ENCODE data around the gene ROR1.

ROR1 gene

GRCh38 chr1:63753591-63753990, 20.2 kb upstream of the ROR1 start:
- no peak overlapping the region for H3K4me3 ChIP-seq (replicated peaks; ENCODE audit: low read depth, low read length)
- no peak for TF ChIP-seq CTCF (IDR thresholded peaks at IDR 0.05; ENCODE audit: low read depth, low read length, missing control alignments)
- no peak for DNase-seq (ENCODE audit: extremely low read depth, low read depth)

DNA sequence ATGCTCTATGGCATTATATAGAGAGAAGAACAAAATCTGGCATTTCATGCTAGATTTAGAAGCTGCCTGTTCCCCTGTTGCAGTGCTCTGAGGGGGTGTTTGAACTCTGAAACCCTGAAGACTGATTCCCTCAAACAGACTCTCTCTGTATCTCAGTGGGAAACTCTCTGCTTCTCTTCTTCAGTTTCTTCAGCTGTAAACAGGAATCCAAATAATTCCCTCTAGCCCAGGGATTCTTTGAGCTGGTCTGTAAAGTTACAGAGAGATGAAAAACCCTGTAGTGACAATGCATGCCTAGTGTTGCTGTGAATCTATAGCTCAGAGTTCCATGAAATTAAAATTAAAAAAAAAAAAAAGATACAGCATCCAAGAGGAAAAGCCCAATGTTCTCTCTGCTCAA, 17.0 kb upstream of the ROR1 start:
- no peak overlapping the region for H3K4me3 ChIP-seq (replicated peaks; ENCODE audit: low read depth, low read length)
- no peak for TF ChIP-seq CTCF (IDR thresholded peaks at IDR 0.05; ENCODE audit: low read depth, low read length, missing control alignments)
- DNase-seq (ENCODE audit: extremely low read depth, low read depth), result no peak

- no peak for DNase-seq (ENCODE audit: extremely low read depth, low read depth)
- H3K4me3 ChIP-seq (replicated peaks; ENCODE audit: low read depth, low read length), result no peak overlapping the region
- no peak for TF ChIP-seq CTCF (IDR thresholded peaks at IDR 0.05; ENCODE audit: low read depth, low read length, missing control alignments)
These were observed 16.5 kb upstream of the ROR1 start for GRCh38 chr1:63757334-63757733.

- no peak for DNase-seq (ENCODE audit: extremely low read depth, low read depth)
- H3K4me3 ChIP-seq (replicated peaks; ENCODE audit: low read depth, low read length), result no peak overlapping the region
- TF ChIP-seq CTCF (IDR thresholded peaks at IDR 0.05; ENCODE audit: low read depth, low read length, missing control alignments), result no peak
These were observed 15.0 kb upstream of the ROR1 start for GRCh38 chr1:63758791-63759190.

- no peak for TF ChIP-seq CTCF (IDR thresholded peaks at IDR 0.05; ENCODE audit: low read depth, low read length, missing control alignments)
- no peak overlapping the region for H3K4me3 ChIP-seq (replicated peaks; ENCODE audit: low read depth, low read length)
- no peak for DNase-seq (ENCODE audit: extremely low read depth, low read depth)
These were observed 14.0 kb upstream of the ROR1 start for GRCh38 chr1:63759778-63760177.

DNA sequence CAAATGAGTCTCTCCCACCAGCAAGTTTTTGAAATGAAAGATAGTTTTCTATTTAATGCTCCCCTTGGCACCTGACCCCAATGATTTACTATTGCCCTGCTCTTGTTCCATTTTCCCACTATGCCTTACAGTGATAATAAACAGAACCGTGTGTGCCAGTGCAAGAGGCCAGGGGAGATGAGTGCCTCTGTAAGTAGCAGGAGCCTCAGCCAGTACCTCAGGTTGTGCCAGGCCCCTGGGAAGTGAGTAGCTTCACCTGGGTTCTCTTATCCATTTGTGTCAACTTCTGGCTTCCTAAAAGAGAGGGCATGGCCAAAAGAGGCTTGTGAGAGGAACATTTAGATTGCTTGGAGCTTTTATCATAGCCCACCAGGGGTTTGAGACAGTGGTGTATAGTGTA, 3.4 kb upstream of the ROR1 start:
- H3K4me3 ChIP-seq (replicated peaks; ENCODE audit: low read depth, low read length), result no peak overlapping the region
- TF ChIP-seq CTCF (IDR thresholded peaks at IDR 0.05; ENCODE audit: low read depth, low read length, missing control alignments), result no peak
- DNase-seq (ENCODE audit: extremely low read depth, low read depth), result no peak

GRCh38 chr1:63772201-63772600, 1.6 kb upstream of the ROR1 start:
- no peak for TF ChIP-seq CTCF (IDR thresholded peaks at IDR 0.05; ENCODE audit: low read depth, low read length, missing control alignments)
- H3K4me3 ChIP-seq (replicated peaks; ENCODE audit: low read depth, low read length), result no peak overlapping the region
- no peak for DNase-seq (ENCODE audit: extremely low read depth, low read depth)
